Measurements from ENCODE around the gene SLFN12L. TPM values are rescaled to one million over a fixed set of nuclear protein-coding genes. Genes with fewer than 3 reads are reported as not detected.

The SLFN12L gene
- total and polyA plus RNA-seq, 7 donors, result 0.03 to 0.30 (median 0.13) TPM; not detected in 1

- Histone ChIP-seq H3K27ac (no peak overlapping the region), H3K4me1 (no peaks in the 10 kb centered on the region), H3K9me3 (no peaks in the 10 kb centered on the region), H3K4me3 (no peak overlapping the region), H3K36me3 (ENCODE audit: insufficient read depth in 1 of 2, low read depth in 1 of 2) (no peaks in the 10 kb centered on the region), H3K27me3 (ENCODE audit: insufficient read depth in 3 of 3, low read length in 2 of 3) (peaks cover 0 to 3% (median 0%) of the 10 kb centered on the region in 3 donors)
- DNase-seq (no peak), ATAC-seq (no peak)
- intact Hi-C loops (cut with DNase I), result no loop called here
- no peak for TF ChIP-seq CTCF (IDR thresholded peaks at IDR 0.05)
These were observed 5.5 kb upstream of the SLFN12L start for GRCh38 chr17:35542990-35543389.

GRCh38 chr17:35541434-35541833 lies 4.0 kb upstream of the SLFN12L start:
- H3K27me3 ChIP-seq (ENCODE audit: insufficient read depth in 3 of 3, low read length in 2 of 3), result peaks cover 0 to 3% (median 0%) of the 10 kb centered on the region in 3 donors
- H3K9me3 ChIP-seq, result no peaks in the 10 kb centered on the region
- ATAC-seq (no peak), DNase-seq (no peak)
- no peaks in the 10 kb centered on the region for H3K4me1 ChIP-seq
- H3K36me3 ChIP-seq (ENCODE audit: insufficient read depth in 1 of 2, low read depth in 1 of 2), result no peaks in the 10 kb centered on the region
- peak overlapping the region; percentile 56 for H3K4me3 ChIP-seq
- no peak for TF ChIP-seq CTCF (IDR thresholded peaks at IDR 0.05)
- peak overlapping the region; percentile 66 for H3K27ac ChIP-seq
- intact Hi-C loops (cut with DNase I), result no loop called here
- WGBS, 3 donors, result 63 to 87% (median 68%) methylated on average over 1 of the region's 1 CpG

GRCh38 chr17:35540589-35541404 lies 3.3 kb upstream of the SLFN12L start:
- peaks cover 0 to 3% (median 0%) of the 10 kb centered on the region in 3 donors for H3K27me3 ChIP-seq (ENCODE audit: insufficient read depth in 3 of 3, low read length in 2 of 3)
- H3K36me3 ChIP-seq (ENCODE audit: insufficient read depth in 1 of 2, low read depth in 1 of 2), result no peaks in the 10 kb centered on the region
- H3K27ac ChIP-seq, result peak overlapping the region; percentile 66
- peak in 1 of 4 donors; percentile 43 for ATAC-seq
- H3K9me3 ChIP-seq, result no peaks in the 10 kb centered on the region
- WGBS, 3 donors, result 43 to 54% (median 51%) methylated on average over 8 of the region's 8 CpGs
- no peak for TF ChIP-seq CTCF (IDR thresholded peaks at IDR 0.05)
- H3K4me1 ChIP-seq, result no peaks in the 10 kb centered on the region
- DNase-seq, result peak; percentile 25 to 53
- intact Hi-C loops (cut with DNase I), result no loop called here
- H3K4me3 ChIP-seq, result peak overlapping the region; percentile 56

- 35 to 48% (median 39%) methylated on average over 5 of the region's 5 CpGs for WGBS, 3 donors
- Histone ChIP-seq H3K4me3 (peak overlapping the region; percentile 28), H3K9me3 (no peaks in the 10 kb centered on the region), H3K27ac (no peak overlapping the region), H3K27me3 (ENCODE audit: insufficient read depth in 3 of 3, low read length in 2 of 3) (peaks cover 0 to 3% (median 0%) of the 10 kb centered on the region in 3 donors), H3K36me3 (ENCODE audit: insufficient read depth in 1 of 2, low read depth in 1 of 2) (no peaks in the 10 kb centered on the region), H3K4me1 (no peaks in the 10 kb centered on the region)
- peak in 1 of 4 donors; percentile 41 for ATAC-seq
- DNase-seq, result no peak
- intact Hi-C loops (cut with DNase I), result loop anchor here (1.0 to 10.0 kb wide), 3 partner anchors 225 to 395 kb away; partner anchors contain the start of genes NLE1 (in 1 of the 2) and UNC45B (in 1 of the 2)
- no peak for TF ChIP-seq CTCF (IDR thresholded peaks at IDR 0.05)
These were observed 2.2 kb upstream of the SLFN12L start for GRCh38 chr17:35539659-35540026.

All from psoas muscle (tissue), 8 donors.